Renal pelvis (tissue), 3 donors: ENCODE measurements around the gene ABI1. TPM values are rescaled to one million over a fixed set of nuclear protein-coding genes. Genes with fewer than 3 reads are reported as not detected.

Source experiments
- polyA plus RNA-seq, 3 donors: library from polyadenylated mRNA; unstranded; fragments of 120-200 nt; gene quantifications; one replicate each; pipeline ENCODE4 v1.2.1, GENCODE V29; 2013; ENCODE audit not compliant: insufficient read length in 3 of 3

Gene ABI1
- polyA plus RNA-seq, 3 donors, result 57.0 to 74.4 (median 65.0) TPM

Other genes starting within 250 kb of the ABI1 start
- gene PDSS1, start 163.3 kb downstream of the ABI1 start, polyA plus RNA-seq, result 10 to 100 TPM; 10.1 to 15.3 (median 14.8) TPM
- 10 to 100 TPM; 11.7 to 19.5 (median 15.3) TPM for gene ANKRD26, start 239.5 kb upstream of the ABI1 start, polyA plus RNA-seq